Measurements from ENCODE around the gene LTF. TPM values are rescaled to one million over a fixed set of nuclear protein-coding genes. Genes with fewer than 3 reads are reported as not detected.

The LTF gene
- total and polyA plus RNA-seq, 10 of the 15 experiments (the other 5 are each of a cell fraction or from before 2014, with no cell fraction given) = 0.03 to 0.31 TPM; not detected in 8

- TF ChIP-seq, protein P1, sequence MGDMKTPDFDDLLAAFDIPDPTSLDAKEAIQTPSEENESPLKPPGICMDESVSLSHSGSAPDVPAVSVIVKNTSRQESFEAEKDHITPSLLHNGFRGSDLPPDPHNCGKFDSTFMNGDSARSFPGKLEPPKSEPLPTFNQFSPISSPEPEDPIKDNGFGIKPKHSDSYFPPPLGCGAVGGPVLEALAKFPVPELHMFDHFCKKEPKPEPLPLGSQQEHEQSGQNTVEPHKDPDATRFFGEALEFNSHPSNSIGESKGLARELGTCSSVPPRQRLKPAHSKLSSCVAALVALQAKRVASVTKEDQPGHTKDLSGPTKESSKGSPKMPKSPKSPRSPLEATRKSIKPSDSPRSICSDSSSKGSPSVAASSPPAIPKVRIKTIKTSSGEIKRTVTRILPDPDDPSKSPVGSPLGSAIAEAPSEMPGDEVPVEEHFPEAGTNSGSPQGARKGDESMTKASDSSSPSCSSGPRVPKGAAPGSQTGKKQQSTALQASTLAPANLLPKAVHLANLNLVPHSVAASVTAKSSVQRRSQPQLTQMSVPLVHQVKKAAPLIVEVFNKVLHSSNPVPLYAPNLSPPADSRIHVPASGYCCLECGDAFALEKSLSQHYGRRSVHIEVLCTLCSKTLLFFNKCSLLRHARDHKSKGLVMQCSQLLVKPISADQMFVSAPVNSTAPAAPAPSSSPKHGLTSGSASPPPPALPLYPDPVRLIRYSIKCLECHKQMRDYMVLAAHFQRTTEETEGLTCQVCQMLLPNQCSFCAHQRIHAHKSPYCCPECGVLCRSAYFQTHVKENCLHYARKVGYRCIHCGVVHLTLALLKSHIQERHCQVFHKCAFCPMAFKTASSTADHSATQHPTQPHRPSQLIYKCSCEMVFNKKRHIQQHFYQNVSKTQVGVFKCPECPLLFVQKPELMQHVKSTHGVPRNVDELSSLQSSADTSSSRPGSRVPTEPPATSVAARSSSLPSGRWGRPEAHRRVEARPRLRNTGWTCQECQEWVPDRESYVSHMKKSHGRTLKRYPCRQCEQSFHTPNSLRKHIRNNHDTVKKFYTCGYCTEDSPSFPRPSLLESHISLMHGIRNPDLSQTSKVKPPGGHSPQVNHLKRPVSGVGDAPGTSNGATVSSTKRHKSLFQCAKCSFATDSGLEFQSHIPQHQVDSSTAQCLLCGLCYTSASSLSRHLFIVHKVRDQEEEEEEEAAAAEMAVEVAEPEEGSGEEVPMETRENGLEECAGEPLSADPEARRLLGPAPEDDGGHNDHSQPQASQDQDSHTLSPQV (IDR thresholded peaks at IDR 0.05) = no peak
- TF ChIP-seq, protein P2, sequence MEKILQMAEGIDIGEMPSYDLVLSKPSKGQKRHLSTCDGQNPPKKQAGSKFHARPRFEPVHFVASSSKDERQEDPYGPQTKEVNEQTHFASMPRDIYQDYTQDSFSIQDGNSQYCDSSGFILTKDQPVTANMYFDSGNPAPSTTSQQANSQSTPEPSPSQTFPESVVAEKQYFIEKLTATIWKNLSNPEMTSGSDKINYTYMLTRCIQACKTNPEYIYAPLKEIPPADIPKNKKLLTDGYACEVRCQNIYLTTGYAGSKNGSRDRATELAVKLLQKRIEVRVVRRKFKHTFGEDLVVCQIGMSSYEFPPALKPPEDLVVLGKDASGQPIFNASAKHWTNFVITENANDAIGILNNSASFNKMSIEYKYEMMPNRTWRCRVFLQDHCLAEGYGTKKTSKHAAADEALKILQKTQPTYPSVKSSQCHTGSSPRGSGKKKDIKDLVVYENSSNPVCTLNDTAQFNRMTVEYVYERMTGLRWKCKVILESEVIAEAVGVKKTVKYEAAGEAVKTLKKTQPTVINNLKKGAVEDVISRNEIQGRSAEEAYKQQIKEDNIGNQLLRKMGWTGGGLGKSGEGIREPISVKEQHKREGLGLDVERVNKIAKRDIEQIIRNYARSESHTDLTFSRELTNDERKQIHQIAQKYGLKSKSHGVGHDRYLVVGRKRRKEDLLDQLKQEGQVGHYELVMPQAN (conservative IDR thresholded peaks at IDR 0.05) = no peak
Measured at GRCh38 chr3:46482632-46483350, 18.1 kb upstream of the LTF start (continued).

DNA sequence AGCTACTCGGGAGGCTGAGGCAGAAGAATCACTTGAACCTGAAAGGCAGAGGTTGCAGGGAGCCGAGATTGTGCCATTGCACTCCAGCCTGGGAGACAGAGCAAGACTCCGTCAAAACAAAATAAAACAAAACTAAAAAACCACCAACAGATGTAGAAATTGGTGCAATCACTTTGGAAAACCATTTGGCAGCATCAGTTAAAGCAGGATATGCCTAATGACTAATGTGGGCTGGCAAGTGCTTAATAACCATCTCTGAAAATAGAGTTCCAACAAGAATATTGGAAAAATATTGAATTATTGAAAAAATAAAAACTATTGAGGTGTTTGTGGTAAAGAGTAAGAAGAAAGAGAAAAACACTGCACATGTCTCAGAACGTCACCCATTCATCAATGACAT lies 16.9 kb upstream of the LTF start:
- ATAC-seq = no peak
- in situ Hi-C loops (cut with MboI) = no loop called here
- TF ChIP-seq KAT2A (conservative IDR thresholded peaks at IDR 0.05; ENCODE audit: control insufficient read depth, low read depth, low read length) (no peak), POLR2AphosphoS5 (IDR thresholded peaks at IDR 0.05; ENCODE audit: low read length) (no peak), SRF (IDR thresholded peaks at IDR 0.05; ENCODE audit: low read depth in 2 of 2, low read length in 2 of 2) (no peak), RBBP5 (conservative IDR thresholded peaks at IDR 0.05) (no peak), MXI1 (IDR thresholded peaks at IDR 0.05; ENCODE audit: low read depth, low read length) (no peak), HDAC6 (IDR thresholded peaks at IDR 0.05; ENCODE audit: unreplicated experiment) (no peak)
- TF ChIP-seq, protein P3, sequence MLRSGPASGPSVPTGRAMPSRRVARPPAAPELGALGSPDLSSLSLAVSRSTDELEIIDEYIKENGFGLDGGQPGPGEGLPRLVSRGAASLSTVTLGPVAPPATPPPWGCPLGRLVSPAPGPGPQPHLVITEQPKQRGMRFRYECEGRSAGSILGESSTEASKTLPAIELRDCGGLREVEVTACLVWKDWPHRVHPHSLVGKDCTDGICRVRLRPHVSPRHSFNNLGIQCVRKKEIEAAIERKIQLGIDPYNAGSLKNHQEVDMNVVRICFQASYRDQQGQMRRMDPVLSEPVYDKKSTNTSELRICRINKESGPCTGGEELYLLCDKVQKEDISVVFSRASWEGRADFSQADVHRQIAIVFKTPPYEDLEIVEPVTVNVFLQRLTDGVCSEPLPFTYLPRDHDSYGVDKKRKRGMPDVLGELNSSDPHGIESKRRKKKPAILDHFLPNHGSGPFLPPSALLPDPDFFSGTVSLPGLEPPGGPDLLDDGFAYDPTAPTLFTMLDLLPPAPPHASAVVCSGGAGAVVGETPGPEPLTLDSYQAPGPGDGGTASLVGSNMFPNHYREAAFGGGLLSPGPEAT (IDR thresholded peaks at IDR 0.05; ENCODE audit: low read depth) = no peak
- H3K4me1 ChIP-seq (ENCODE audit: control insufficient read depth, insufficient read depth, low read length) = no peaks in the 10 kb centered on the region
- BruUV-seq (replicated peaks) = no TSS peak
- H3K4me3 ChIP-seq = no peak overlapping the region
- POLR2A ChIA-PET = no interaction called here
- RAD21 ChIA-PET (ENCODE audit: unreplicated experiment) = no interaction called here
- SMC1A ChIA-PET (ENCODE audit: uncharacterized antibody, unreplicated experiment) = no interaction called here
- WGBS (ENCODE audit: insufficient coverage, insufficient replicate concordance, low lambda C conversion rate, missing lambda C conversion rate) = 18% methylated on average over 4 of the region's 4 CpGs
- CTCF ChIA-PET = no interaction called here
- H2AFZ ChIP-seq (ENCODE audit: control insufficient read depth, low read depth, low read length) = no peak overlapping the region
- H4K20me1 ChIP-seq (ENCODE audit: control insufficient read depth, insufficient read depth) = no peaks in the 10 kb centered on the region
- H3K9me3 ChIP-seq (replicated peaks; ENCODE audit: control insufficient read depth, insufficient read depth, low read length) = no peaks in the 10 kb centered on the region
- peaks cover 4 to 6% of the 10 kb centered on the region in 2 experiments for H3K27me3 ChIP-seq (replicated peaks in 1 of 2; ENCODE audit: control insufficient read depth in 2 of 2, insufficient read depth in 2 of 2, low read length in 1 of 2)
- no peak overlapping the region for H3K27ac ChIP-seq (ENCODE audit: control insufficient read depth, insufficient read depth)
- no peak for DNase-seq (ENCODE audit: low read depth, low spot score)
- no peak overlapping the region for H3K9ac ChIP-seq (ENCODE audit: control insufficient read depth, insufficient read depth, low read length)
- H3K79me2 ChIP-seq (ENCODE audit: control insufficient read depth, insufficient read depth, low read length) = no peaks in the 10 kb centered on the region
- no peak for FAIRE-seq
- intact Hi-C loops (cut with micrococcal nuclease; ENCODE audit: unreplicated experiment) = no loop called here
- H3K4me2 ChIP-seq (ENCODE audit: control insufficient read depth, insufficient read depth) = no peak overlapping the region
- H3K36me3 ChIP-seq (ENCODE audit: control insufficient read depth in 2 of 2, insufficient read depth in 2 of 2, low read length in 1 of 2) = no peaks in the 10 kb centered on the region

Measured in GM12878 (cell line).